GM04503 (cell line): ENCODE results near the gene PBX3.
A peak's percentile ranks its signal among the peaks of the same experiment; 100 is the strongest.

Source experiments
- DNase-seq: peaks from one replicate; pipeline ENCODE4 v3.0.0-alpha.2; 2012; ENCODE audit warnings: low read depth

The PBX3 gene

DNA sequence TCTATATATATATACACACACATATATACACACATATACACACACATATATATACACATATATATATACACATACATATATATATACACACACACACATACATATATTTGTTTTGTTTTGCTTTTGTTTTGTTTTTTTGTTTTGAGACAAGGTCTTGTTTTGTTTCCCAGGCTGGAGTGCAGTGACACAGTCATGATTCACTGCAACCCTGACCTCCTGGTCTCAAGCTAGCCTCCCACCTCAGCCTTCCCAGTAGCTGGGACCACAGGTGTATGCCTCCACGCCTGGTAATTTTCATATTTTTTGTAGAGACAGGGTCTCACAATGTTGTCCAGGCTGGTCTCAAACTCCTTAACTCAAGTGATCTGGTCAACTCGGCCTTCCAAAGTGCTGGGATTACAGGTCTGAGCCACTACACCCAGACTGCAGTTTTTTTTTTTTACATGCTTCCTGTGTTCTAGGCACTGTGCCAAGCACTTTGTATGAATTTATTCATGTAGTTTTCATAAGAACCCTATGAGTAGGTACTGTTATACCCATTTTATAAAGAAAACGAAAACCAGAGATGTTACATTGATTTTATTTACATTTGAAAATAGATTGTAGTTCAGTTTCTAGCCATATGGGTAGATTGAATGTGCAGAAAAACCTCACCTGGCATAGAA lies 120.7 kb downstream of the PBX3 start:
- no peak for DNase-seq

DNA sequence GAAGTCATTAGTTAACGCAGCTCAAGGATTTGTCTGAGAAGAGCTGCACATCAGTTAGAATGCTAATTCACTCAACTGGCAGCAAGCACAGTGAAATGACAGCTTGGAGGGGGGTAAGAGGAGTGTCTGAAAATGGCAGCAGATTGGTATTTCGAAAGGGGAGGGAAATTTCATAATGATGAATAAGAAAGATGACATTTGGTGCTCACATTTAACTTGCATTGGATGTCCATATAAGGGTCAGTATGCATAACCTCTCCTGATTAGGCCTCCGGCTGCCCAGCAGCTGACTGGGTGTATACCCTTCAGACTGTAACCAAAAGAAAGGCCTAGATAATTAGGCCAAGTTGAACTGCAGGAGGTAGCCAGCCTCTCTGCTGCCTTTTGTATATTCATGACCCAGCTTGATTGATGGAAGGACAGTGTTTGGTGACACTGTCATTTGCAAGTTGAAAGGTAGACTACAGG lies 131.0 kb downstream of the PBX3 start:
- peak; percentile 34 for DNase-seq

- no peak for DNase-seq
These were observed 133.9 kb downstream of the PBX3 start for GRCh38 chr9:125881042-125881441.

DNA sequence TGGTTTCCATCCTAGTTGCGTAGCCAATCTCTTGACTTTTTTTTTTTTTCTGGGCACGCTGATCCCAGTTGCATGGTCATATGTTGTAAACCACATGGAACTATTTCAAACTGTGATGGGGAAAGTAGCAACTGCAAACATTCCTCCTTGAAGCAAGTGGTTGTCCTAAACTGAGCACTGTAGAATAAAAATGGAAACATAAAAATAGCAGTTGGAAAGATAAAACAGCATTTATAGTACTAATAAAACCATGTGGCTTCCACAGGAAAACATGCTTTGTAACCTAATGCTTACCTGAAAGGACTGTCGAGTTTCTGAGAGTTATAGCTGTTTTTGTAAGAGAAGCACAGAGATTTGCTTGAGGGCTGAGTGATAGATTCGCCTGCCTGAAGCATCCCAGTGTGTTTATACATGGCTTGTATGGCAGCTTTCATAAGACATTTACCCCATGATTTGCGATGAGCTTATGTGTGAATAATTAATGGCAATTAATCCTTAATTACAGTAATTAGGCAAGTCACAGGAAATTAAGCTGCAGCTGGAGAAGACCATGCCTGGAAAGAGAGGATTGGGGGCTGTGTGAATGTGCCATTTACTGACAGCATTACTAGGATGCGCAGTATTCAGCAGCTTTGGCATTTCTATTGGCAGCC lies 136.5 kb downstream of the PBX3 start:
- no peak for DNase-seq

DNA sequence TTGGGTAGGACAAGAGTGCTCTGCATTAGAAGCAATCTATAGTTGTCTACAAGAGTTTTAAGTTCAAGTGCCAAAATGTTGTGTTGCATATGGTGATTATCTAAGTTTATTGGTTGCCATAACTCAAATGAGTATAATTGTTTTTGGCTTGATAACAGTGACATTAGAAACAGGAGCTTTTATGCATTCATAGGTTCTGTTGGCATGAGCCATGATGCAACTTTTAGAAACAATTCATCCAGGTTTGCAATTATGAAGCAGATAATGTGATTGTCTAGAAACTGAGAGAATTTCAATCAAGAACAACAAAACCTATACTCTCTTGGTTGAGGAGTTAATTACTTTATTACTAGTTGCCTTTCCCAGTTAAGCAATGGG lies 137.0 kb downstream of the PBX3 start:
- DNase-seq: no peak

DNA sequence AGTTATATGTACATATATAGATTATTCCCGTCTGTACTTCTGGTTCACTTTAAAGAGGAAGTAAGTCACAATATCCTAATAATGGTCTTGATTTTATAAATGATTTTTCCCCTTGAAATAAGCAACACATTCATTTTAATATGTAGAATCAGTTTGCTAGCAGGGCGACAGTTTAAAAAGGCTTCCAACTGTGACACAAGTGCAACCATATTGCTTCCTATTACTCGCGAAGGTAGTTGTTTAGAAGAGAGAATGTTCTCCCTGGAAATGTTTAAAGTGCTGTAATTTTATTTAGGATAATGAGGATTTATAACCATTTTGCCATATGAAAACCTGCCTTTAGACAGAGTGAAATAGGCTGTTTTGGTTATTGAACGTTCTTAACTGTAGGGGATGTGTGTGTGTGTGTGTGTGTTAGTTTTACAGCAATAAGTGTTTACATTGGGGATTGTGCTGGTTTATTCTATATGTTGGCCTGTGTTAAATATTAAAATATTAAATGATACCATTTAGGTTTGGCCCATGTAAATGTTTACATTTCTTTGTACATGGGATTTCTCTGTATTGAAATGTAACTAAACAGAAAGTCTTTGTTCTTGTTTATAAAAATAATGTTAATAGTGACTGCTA lies 138.3 kb downstream of the PBX3 start:
- DNase-seq: no peak

- DNase-seq: no peak
These were observed 139.2 kb downstream of the PBX3 start for GRCh38 chr9:125886365-125886764.

DNA sequence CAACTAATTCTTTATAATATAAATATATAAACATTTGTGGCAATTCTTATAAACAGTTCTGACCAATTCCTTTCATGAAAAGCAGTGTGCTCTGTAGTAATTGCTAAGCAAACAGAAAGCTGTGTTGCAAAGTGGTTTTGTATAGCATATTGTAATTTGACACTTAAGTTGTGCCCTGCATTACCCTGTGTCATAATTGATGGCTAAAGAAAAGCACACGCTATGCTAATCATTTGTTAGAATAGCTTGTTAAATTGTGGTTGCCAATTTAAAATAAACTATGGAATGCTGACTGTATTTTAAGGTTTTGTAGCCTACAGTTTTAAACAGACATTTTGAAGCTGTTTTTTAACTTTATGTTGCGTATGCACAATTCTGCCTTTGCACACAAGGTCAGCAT lies 140.0 kb downstream of the PBX3 start:
- no peak for DNase-seq

- DNase-seq: no peak
These were observed 141.0 kb downstream of the PBX3 start for GRCh38 chr9:125888211-125888610.

GRCh38 chr9:125889112-125889475 lies 141.9 kb downstream of the PBX3 start:
- no peak for DNase-seq

DNA sequence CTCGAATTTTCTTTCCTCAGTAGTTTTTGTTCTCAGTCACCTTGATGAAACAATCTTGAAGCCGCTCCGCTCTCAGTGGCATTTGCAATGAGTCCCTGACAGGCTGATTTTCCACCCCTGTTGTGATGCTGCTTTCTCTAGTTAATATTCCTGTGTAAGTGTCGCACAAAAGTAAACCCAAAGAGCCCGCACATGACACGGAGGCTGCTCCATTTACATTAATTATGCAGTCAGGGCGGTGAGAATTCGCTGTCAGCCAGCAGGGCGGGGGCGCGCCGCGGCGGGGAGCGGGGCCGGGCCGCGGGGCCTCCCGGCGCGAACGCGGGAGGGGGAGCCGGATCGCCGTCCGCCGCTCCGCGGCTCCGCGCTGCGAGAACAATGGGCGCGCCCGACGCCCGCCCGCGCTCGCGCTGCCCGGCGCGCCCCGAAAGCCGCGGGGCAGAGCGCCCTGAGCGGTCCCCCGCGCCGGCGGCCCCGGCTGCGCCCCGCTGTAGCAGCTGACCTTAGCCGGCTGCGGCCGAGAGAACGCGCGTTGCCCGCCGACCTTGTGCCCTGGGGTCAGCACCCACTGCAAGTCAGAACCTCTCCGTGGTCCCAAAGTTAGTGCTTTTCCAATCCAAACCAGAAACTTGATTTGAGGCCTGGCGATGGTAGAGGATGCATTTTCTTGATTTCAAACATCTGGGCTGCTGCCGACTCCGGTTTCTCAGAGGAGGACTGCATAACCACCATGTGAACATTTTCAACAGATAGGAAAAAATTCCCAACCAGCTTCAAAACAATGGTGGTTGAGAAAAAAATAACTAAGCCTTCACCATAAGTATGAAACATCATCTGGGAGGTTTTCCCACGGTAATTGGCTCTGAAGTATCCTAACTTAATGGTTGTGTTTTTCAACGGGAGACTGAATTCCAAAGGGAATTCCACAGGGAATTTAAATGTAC lies 142.6 kb downstream of the PBX3 start:
- peak; percentile 45 for DNase-seq

- DNase-seq: no peak
These were observed 143.7 kb downstream of the PBX3 start for GRCh38 chr9:125890826-125891225.

DNA sequence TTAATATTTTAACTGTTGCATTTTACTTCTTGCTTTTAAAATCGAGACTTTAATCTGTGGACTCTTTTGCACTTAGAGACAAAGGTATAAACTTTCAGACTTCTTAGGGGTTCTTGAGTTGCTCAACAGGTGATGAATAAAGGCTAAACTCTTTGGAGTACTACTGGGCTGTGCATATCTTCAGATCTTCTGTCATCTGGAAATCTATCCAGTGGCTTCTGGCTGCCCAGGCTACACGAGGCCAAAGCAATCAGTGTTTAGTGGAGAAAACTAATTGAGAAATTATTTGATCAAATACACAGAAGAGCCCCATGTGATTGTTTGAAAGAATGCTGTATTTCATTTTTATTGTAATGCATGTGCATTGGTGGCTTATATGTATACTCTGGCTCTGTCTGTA lies 146.1 kb downstream of the PBX3 start:
- DNase-seq: no peak

- DNase-seq: no peak
These were observed 147.4 kb downstream of the PBX3 start for GRCh38 chr9:125894566-125894965.

- DNase-seq: no peak
These were observed 149.2 kb downstream of the PBX3 start for GRCh38 chr9:125896404-125896803.

GRCh38 chr9:125896964-125897363 lies 149.8 kb downstream of the PBX3 start:
- no peak for DNase-seq

DNA sequence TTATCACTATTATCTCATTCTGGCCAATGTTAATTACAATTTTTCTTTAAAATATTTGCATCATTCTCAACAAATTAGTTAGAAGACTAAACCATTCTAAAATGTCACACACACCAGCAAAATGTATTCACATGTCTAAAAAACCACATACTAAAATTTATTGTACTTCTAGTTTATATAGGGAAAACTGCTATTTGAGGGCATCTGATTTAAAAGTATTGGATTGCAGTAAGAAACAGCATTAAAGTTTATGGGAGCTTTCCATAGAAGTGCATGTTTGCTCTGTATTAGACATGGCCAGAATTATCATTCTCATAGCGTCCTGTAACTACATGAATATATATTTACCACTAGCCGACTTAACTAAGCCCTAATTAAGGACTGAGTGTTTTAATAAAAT lies 150.3 kb downstream of the PBX3 start:
- DNase-seq: no peak

GRCh38 chr9:125902214-125902613 lies 155.0 kb downstream of the PBX3 start:
- DNase-seq: no peak

DNA sequence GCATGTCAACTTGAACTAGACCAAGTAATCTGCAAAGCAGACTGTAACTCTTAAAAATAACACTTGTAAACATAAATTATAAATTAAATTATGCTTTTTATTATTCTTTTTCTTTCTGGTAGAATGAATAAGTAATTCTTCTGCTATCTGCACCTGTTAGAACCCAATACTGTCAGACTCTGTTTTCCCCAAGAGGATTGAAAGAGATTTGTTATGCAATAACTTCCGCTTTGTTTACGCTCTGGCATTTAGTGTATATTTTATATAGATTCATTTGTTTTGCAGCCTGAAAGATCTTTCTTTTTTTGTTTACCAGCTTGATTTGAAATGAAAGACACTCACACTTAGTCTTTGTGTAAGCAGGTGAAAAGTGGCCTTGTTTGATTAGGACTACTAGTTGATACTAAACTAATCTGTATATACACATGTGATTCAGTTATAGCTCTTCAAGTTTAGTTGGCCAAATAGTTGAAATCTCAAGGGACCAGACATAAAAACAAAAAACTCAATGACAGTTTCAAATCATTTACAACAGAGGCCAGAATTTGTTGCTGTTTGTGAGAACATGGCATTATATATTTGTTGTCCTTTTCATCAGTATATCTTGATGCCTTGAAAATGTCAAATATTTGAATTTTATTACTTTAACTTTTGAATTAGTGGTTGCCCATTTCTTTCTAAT lies 155.8 kb downstream of the PBX3 start:
- DNase-seq: no peak

DNA sequence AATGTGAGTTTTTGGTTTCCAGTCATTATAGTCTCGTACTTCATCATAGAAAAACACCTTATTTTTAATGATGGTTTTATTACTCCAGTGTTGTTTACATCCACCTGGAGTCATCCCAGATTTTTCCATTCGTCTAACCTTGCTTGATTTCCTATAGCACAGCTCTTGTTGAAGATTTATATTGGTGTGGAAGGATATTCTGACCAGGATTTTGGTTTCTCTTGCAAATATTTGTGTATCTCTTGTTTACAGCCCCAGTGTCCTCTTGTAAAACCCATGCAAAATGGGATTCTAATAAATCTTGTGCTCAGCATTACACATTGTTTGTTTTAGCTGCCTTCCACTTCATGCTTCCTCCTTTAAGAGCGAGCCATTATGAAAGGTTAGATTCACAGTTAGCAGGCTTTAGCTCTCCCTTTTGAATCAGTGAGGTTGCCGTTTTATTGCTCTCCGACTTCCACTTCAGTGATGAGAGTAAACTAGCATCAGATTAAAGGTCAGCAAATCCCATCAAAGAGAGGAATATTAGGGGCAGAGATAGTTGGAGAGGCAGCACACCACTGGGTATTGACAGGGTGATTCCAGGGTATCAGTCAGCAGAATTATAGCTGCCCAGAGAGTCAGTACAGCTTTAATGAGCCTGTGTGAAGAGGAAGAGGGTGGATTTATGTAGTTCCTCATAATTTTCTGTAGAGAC lies 157.1 kb downstream of the PBX3 start:
- no peak for DNase-seq

DNA sequence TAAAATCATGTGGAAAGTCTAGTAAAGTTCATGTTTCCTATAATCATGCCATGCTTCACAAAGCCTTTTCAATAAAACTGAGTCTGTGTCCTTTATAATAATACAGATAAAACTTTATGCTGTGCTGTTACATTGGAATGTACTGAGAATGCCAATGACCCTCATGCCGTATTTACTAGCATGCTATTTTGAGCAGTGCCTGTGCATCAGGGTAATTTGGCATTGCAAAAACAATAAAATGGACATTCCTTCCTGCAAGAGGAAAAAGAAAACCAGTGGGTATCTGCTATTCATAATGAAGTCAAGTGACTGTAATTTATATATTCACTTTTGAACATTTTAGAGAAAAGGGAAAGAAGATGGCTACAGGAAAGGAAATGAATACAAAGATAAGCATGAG lies 159.0 kb downstream of the PBX3 start:
- DNase-seq: peak; percentile 52
